GM19025 (cell line): Measurements from ENCODE around the gene EYS.
"Not testable (repeated sequence)": the region's sequence is repeated elsewhere in the genome, so short reads cannot be mapped to it uniquely, and the experiment has no call there.

ENCODE experiments used
- ATAC-seq: cut with Tn5 transposase; IDR thresholded peaks from one replicate; pipeline ENCODE4 v1.9.1; 2021; ENCODE audit warnings: mild to moderate bottlenecking, low read depth, moderate library complexity; ENCODE audit not compliant: unreplicated experiment

EYS gene

DNA sequence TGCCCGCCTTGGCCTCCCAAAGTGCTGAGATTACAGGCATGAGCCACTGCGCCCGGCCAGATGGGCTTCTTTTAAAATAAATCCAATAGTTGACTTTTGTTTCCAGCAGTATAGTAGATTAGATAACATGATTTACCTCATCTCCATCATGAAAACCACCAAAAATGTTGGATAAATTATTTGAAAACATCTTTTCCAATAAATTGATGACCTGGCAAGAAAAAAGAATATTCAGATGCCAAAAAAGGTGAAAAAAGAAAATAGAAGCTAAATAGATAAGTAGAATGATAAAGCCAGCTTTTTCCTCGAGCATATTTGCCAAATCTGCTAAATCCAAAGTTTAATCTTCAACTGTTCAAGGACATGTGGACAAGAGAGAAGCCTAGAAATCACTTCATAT is 1962.2 kb downstream of the EYS start:
- no peak for ATAC-seq

DNA sequence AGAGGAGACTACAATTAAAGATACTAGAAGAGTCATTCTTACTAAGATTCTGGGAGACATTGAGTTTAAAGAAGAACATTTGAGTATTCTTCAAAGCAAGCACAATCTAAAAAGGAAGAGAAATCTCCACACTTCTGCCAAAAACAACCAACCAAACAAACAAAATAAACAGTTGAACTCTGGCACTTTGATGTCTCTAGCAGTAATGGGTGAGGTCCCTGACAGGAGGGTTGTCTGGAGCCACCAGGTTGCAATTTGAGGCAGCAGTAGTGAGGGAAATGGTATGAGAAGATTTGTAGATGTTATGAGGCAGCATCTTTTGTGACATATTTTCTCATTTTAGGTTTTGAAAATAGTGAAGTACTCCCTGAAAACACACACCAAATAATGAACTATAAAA is 1963.3 kb downstream of the EYS start:
- ATAC-seq: no peak

DNA sequence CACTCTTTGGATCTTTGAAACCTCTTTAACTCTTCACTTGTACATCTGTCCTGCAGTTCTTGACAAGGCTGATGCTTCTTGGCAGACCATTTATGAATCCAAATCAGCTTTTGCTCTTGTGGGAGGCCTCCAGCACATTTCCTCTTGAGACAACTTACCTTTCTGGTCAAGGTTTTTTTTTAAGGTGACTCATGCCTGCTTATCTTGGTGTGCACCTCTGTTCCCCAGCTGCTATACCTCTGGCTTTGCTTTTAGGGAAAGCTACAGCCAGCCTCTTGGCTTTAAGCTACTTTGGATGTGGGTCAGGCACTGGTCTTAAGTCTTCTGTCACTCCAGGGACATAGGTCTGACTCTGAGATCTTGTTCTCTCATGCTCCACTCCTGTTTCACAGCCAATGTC is 1965.0 kb downstream of the EYS start:
- ATAC-seq: no peak

DNA sequence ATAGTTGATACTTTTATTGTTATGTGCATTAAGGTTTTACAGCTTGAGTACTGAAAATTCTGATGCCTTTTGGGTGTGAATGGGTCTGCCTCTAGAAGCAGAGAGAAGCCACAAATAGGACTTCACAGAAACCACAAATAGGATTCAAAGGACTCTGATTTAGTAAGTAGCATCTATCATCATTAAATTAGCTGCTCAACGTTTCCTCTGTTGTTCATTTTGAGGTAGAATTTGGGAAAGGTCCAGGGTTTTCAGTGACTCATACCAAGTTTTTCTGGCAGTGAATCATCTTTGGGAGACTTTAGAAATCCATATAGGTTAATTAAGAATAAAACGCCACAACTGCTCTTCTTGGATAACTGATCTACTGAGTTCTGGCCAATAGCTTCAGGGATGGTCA is 1966.3 kb downstream of the EYS start:
- ATAC-seq: no peak

DNA sequence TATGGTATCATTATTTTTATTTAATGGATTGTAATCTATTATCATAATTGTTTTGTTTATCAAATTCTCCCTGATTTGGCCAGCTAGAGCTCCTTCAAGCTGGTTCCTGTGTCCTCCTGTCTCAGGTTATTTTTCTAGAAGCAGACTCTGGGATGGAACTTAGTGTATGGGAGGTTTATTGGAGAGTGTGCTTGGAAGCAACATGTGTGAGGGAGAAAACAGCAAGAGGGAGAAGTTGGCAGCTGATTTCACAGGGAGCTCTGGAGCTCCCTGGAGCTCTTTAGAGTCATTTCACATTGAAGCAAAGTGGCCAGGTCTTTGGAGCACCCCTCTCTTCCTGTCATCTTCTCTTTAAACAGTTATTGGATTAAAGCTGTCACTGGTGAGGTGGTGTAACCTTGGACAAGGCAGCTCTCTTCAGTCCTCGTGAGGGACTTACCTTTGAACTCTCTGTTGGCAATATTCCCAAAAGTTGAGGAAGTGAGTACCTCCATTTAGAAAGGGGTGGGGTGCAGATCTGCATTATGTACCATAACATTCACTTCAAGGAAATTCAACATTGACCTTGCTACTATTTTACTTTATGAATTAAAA is 1967.8 kb downstream of the EYS start:
- ATAC-seq: no peak

DNA sequence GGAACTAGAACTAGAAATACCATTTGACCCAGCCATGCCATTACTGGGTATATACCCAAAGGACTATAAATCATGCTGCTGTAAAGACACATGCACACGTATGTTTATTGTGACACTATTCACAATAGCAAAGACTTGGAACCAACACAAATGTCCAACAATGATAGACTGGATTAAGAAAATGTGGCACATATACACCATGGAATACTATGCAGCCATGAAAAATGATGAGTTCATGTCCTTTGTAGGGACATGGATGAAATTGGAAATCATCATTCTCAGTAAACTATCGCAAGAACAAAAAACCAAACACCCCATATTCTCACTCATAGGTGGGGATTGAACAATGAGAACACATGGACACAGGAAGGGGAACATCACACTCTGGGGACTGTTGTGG is 1968.8 kb downstream of the EYS start:
- ATAC-seq: not testable (repeated sequence)

DNA sequence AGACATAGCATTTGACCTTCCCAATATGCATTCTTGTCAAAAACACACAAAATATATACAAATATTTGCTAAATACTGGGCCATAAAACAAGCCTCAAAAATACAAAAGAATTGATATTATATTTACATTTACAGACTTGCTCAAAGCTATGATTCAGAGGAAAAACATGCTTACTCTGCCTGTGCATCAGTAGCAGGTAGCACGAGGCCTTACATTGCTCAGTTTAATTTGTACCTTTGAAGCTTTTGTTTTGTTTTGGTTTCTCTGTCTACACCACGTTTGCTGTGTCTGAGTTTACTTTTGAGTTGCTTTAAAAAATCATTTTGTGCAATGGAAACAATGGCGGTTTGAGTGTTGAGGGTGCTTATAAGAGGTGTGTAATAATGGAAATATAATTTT is 1972.1 kb downstream of the EYS start:
- ATAC-seq: no peak

DNA sequence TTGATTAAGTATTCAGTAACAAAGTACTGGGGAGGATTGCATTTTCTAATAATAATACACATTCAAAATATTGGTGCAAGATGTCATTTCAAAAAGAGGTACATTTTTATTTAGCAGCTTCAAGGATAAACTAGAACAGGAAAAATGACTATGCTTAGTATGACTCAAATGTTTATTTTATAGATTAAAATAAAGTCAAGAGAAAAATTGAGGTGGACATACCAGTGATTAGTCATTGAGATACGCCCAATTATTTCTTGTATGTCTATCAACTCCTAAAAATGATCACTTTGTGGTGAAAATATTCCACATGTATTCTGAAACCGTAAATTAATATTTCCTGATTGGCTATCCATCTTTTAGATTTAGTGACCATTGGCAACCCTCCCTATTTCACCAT is 1974.7 kb downstream of the EYS start:
- no peak for ATAC-seq

DNA sequence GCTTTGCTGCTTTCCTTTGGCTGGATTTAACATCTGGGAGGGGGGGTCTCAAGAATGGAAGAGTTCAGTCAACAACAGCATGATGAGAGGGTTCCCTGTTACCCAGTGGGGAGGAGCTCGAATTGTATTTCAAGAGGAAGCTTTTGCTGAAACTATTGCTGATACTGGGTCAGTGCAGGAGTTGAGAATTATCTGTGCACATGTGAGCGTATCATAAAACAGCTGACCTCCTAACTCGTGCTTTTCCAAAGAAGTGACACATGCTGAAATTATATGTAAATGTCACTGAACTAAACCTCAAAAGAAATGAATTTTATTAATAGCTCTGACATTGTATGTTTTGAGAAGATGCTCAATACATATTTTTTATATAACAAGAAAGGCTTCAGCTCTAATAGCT is 1975.1 kb downstream of the EYS start:
- ATAC-seq: no peak

DNA sequence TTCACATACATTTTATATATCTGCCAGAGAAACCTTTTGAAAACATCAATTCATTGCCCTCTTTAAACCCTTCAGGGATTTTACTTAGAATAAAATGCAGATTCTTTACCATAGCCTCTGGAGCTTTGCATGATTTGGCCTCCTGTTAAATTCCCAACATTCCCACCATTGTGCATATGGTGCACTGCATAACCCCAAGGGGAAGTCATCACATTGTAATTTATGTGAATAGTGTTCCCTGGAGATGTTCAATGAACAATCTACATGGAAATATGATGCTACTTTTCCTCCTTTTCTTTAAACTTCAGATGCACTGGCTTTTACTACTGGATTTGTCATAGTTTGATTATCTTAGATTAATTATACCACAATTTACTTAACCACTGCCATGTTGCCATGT is 1976.7 kb downstream of the EYS start:
- no peak for ATAC-seq

DNA sequence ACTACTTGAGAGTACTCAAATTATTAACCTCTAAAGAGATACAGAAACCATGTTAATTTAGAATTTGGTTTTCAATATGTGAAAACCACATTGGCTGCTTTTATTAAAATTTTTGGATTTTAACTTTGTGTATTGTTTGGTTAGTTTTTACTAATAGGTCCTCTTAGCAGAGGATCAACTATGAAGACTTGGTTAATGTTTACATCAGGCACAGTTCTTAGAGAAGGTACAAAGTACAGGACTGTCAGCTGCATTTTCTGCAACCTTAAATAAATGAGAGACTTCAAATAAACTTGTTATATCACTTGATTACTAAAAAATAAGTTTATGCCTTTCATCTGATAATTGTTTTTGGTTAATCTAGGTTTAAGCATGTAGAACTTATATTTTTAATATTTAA is 1982.3 kb downstream of the EYS start:
- ATAC-seq: no peak

DNA sequence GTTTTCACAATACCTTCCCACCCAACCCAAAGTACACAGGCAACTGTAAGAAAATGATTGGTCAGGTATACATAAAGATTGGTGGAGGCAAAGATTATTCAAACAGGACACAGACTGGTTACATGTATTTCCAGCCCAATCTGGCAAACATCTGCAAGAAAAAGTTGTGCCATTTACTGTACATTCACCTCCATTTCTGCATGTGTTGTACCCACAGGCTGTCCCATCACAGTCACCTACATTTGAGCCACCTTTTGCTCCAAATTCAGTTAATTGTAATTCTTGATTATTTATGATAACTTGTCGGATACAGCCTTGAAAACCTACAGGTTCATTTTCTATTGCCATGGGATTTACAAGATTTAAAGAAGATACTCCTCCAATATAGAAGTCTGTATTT is 1985.8 kb downstream of the EYS start:
- no peak for ATAC-seq

DNA sequence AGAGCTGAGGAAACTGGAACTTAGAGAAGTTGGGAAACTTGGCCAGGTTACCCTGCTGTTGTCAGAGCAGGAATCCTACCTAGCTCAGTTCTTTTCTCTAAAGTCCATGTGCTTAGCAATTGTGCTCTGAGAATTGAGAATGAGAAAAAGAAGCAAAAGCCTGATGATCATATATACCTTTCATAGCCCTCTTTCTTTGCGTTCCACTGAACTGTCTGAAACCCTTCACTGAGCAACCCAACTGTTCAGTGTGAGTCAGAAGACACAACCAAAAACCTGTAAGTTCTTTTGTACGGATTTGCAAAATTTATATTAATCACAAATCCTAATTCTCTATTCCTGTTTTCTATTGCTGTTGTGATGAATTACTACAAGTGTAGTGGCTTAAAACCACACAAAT is 1990.9 kb downstream of the EYS start:
- ATAC-seq: no peak

DNA sequence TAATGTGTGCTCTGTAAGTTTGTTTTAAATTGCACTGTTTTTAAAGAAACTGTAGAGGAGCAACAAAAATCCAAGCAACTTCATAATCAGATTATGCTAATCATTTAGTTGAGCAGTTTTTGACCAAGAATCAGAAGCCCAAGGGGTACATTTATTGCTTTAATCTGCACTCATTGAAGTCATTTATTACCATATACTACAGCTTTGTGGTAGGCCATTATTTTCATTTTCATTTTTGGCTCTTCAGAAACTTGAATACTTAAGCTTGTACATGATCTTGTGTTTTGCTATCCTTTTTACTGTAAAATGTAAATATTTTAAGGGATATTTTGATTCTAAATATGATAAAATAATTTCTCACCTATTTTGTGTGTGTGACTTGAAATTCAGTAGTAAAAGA is 1992.9 kb downstream of the EYS start:
- peak; percentile 56 for ATAC-seq

DNA sequence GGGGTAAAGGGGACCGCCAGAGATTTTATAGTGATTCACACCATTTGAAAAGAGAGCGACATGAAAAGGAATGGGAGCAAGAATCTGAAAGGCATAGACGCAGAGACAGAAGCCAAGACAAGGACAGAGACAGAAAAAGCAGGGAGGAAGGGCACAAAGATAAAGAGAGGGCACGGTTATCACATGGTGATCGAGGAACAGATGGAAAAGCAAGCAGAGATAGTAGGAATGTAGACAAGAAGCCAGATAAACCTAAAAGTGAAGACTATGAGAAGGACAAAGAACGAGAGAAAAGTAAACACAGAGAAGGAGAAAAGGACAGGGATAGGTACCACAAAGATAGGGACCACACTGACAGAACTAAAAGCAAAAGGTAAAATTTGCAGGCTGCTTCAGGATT is 1993.7 kb downstream of the EYS start:
- no peak for ATAC-seq

DNA sequence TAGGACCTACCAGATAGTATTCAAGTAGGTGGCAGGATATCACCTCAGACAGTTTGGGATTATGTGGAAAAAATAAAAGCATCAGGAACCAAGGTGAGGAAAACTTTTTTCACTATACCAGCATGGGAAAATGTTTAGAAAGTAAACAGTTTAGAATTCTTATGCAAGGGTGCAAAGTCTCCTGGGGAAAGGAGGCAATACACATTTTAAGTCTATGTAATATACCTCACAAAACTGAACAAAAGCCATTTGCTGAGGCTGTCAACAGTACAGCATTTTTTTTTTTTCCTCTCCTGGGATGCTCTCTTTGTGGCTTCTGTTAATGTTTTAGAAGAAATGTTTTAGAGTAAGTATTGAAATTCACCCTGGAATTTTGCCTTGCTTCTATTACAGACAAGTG is 1997.9 kb downstream of the EYS start:
- ATAC-seq: no peak

DNA sequence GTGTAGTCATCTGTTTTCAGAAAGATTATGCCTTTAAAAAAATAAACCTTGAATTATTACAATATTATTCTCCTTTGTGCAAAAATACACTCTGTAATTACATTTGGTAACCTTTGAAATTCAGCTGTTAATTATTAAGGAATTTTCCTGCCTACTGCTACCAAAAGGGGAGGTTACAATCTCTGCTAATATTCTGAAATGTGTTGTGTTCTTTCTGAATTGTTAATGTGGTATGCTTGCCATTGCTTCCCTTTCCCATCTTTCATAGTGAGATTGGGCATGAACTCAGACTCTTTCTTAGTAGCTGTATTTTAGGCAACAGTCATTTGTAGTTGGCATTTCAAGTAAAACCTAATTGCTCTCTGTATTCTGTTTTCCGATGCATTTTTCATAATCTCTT is 1998.4 kb downstream of the EYS start:
- no peak for ATAC-seq

DNA sequence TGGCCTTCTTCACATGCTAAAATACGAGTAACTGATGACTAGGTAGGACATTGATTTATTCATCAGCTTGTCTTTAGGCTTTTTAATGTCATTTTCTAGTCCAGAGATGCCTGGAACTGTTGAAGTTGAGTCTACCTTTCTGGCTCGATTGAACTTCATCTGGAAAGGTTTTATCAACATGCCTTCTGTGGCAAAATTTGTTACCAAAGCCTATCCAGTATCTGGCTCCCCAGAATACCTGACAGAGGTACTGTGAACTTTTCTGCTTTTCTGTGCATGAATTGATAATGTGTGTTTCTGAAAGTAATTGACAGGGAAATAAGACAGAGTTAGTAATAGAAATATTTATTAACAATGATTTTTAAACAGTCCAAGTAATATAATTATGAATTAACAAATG is 2000.4 kb downstream of the EYS start:
- ATAC-seq: no peak

DNA sequence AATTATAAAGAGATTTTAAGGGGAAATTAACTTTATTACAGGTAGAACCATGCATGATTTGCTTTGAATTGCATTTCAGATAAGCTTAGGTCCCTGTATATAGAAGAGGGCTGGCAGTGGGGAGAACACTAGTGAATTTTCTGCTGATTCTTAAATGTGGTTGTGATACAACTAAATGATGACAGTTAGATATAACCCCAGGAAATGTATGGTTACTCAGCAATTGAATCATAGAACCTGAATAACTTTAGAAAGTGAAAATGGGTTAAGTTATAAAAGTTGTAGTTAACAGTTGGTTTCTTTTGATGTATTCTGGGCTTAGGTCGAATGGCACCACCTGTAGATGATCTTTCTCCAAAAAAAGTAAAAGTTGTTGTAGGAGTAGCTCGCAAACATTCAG is 2001.3 kb downstream of the EYS start:
- no peak for ATAC-seq

DNA sequence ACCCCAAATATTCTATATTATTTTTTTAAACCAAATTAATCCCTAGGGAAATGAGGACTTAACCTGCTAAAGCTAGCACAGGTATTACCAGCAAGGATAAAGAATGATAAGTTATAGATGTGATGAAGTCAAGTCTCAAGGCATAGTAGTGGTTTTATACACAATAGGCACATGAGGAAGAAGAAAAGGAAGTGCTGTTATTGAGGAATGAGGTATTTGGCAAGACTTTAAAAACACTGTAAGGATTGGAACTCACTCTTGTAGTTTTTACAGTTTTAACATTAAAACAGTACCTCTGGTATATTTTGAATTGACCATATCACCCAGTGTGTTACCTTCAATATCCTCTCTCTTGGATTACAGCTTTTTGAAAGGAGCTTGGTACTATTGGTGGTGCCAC is 2016.8 kb downstream of the EYS start:
- no peak for ATAC-seq

DNA sequence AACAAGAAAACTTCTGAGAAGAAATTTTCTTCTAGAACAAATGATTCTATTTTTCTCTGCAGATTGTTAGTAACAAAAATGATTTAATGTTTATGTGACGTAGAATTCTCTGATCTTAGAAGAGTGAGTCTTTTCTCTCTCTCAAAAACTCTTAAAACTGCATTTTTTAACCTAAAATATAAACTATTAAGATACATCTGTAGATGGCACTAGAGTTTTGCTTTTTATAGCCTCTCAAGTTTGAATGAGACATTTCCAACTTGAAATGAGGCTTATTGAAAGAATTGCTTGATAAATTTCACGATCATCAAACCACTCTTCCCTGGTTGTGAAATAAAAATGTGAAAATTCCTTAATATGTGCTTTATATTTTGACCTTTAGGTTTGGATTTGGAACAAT is 2017.6 kb downstream of the EYS start:
- no peak for ATAC-seq

DNA sequence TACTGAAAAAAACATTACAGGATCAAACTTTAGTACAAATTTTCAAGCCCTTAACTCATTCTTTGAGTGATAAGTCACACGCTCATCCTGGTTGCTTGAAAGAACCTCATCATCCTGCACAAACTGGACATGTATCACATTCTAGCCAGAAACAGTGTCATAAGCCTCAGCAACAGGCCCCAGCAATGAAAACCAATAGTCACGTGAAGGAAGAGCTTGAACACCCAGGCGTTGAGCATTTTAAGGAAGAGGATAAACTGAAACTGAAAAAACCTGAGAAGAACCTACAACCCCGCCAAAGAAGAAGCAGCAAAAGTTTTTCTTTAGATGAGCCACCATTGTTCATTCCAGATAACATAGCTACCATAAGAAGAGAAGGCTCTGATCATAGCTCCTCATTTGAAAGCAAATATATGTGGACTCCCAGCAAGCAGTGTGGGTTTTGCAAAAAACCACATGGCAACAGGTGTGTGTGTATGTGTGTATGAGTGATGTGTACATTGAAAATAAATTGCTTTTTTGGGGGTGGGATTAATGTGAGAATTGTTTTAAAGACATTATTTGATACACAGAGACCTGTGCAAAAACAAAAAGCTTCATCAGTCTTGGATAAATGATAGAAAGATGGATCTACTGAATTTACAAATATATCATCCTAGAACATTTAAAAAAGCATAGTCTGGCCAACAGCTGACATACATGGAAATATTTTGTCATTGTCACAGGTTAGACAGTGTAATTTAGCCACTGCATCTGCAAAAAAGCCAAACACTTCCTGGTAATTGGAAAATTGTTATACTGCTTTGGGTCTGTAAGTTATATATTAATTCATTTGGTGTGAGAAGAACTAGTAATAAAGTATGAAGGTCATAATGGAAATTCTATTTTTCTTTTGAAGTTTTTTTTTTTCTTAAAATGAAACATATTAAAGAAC is 2021.3 kb downstream of the EYS start:
- peak; percentile 70 for ATAC-seq
